OCI-LY3 (cell line): ENCODE results near the gene PVALB.
A peak's percentile ranks its signal among the peaks of the same experiment; 100 is the strongest.

Experiments
- CTCF ChIP-seq: fragments of 200-600, 300-600 bp; sonication (generic); IDR thresholded peaks from 2 replicates; pipeline ENCODE4 v1.5.1; 2014; ENCODE audit warnings: antibody characterized with exemption, low read length, low read depth
- EZH2phosphoT487 ChIP-seq: fragments of 200-600 bp; shearing (Covaris generic); IDR thresholded peaks from 2 replicates; pipeline ENCODE4 v1.6.1; 2018; ENCODE audit warnings: antibody characterized with exemption, mixed run types, low read depth

GRCh38 chr22:36757668-36758211, 59.1 kb downstream of the PVALB start:
- peak; percentile 89 for TF ChIP-seq CTCF
- no peak for TF ChIP-seq EZH2phosphoT487
